NCI-H510A (cell line): Measurements from ENCODE around the gene GTF2H2C.
"Not testable (repeated sequence)": the region's sequence is repeated elsewhere in the genome, so short reads cannot be mapped to it uniquely, and the experiment has no call there.

ENCODE experiments used
- DNase-seq: peaks from one replicate; lab custom pipeline; 2025; lab: John Stamatoyannopoulos, UW

GTF2H2C gene

DNA sequence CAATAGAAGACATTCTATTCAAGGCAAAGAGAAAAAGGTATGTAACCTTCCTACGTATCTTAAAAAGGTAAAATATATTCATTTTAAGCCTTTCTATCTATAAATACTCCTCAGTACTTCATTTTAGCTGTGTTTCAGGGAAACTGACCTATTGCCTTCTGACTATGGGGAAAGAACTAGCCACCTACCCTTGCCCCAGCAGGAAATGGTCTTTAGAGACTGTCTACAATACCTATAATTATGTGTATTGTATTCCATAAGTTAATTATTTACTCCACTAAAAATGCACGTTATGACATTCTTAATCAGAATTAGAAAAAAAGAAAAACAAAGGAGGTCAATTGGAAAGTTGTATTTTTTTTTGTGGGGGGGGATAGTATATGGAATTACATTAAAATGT is 6.2 kb downstream of the GTF2H2C start:
- DNase-seq = not testable (repeated sequence)

DNA sequence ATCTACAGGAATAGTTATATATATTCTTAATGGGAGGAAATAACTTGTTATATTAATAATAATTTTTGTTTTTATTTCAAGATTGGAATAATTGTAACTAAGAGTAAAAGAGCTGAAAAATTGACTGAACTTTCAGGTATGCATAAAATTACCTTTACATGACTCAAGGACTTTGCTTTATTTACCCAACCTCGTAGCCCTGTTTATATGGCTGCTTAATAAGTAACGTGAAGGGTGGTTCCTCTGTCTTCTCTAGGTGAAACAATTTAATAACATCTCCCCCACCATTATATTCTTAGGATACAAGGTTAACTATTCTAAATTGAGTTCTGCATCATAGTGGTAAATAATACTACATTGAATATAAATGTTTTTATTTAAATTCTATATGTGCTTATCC is 8.1 kb downstream of the GTF2H2C start:
- DNase-seq = not testable (repeated sequence)

- DNase-seq = not testable (repeated sequence)
These were observed 23.4 kb downstream of the GTF2H2C start for GRCh38 chr5:69583356-69583755.

- DNase-seq = not testable (repeated sequence)
These were observed 36.3 kb downstream of the GTF2H2C start for GRCh38 chr5:69596114-69596840.

GRCh38 chr5:69601947-69602346 is 42.0 kb downstream of the GTF2H2C start:
- not testable (repeated sequence) for DNase-seq

DNA sequence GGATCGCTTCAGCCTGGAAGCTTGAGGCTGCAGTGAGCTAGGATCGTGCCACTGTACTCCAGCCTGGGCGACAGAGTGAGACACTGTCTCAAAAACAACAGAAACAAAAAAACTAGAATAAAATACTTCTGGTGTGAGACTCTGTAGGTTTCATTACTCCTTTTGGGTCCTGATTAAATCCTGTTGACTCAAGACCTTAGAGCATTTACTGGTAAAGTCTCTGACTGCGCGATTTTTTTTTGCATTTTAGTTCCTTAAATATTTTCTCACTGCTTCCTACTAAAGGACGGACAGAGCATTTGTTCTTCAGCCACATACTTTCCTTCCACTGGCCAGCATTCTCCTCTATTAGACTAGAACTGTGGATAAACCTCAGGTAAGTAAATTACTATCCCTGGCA is 46.8 kb downstream of the GTF2H2C start:
- not testable (repeated sequence) for DNase-seq

DNA sequence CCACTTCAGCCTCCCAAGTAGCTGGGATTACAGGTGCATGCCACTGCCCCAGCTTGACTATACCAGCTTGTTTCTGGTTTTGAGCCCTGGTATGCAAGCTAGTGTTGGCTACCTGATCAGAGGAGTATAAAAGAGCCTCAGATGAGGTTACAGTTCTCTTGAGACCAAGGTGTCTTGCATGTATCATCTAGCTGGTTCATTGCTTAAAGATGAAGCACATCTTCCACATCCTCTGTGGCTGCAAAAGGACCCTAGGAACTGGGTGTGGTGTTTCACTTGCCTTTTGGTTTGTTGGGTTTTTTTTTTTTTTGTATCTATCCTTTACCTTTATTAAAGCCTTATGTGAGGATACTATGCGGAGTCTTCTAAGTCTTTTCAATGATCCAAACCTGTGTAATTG is 47.8 kb downstream of the GTF2H2C start:
- not testable (repeated sequence) for DNase-seq

- DNase-seq = not testable (repeated sequence)
These were observed 49.0 kb downstream of the GTF2H2C start for GRCh38 chr5:69608861-69609496.

GRCh38 chr5:69614843-69615242 is 54.9 kb downstream of the GTF2H2C start:
- DNase-seq = not testable (repeated sequence)

- not testable (repeated sequence) for DNase-seq
These were observed 71.9 kb downstream of the GTF2H2C start for GRCh38 chr5:69631879-69632278.
